SK-N-SH (cell line): ENCODE measurements around the gene MYOG. TPM values are rescaled to one million over a fixed set of nuclear protein-coding genes. Genes with fewer than 3 reads are reported as not detected.

ENCODE experiments used
- CTCF ChIA-PET: fragments of 300-600, 350-600 bp; formaldehyde crosslinking; extraction: SDS; loops from one replicate; lab custom pipeline; 2021; lab: Yijun Ruan, JAX
- POLR2A ChIA-PET: fragments of 350-600 bp; sonication (Branson Sonifier 250); formaldehyde crosslinking; extraction: SDS; loops from one replicate; lab custom pipeline; 2020; ENCODE audit warnings: antibody characterized with exemption, inconsistent platforms; lab: Yijun Ruan, JAX
- DNase-seq: peaks from one replicate; pipeline ENCODE4 v3.0.0; 2012
- H2AFZ ChIP-seq: fragments of 200-600 bp; sonication (generic); 2 replicates; pipeline ENCODE4 v1.8.1; 2016; ENCODE audit warnings: antibody characterized with exemption, mild to moderate bottlenecking, low read depth
- H3F3A ChIP-seq: fragments of 200-600 bp; sonication (generic); replicated peaks from 2 replicates; pipeline ENCODE3; 2016; ENCODE audit warnings: antibody characterized with exemption, mild to moderate bottlenecking; ENCODE audit not compliant: insufficient read depth
- H3K27ac ChIP-seq, 2 experiments: fragments of 200-500 bp in 1 of 2; fragments of 200-600 bp in 1 of 2; sonication (Bioruptor generic) in 1 of 2; sonication (generic), shearing (Covaris generic) in 1 of 2; 2 replicates each; pipeline versions ENCODE4 v1.5.1 to v1.6.1; 2014 to 2016; ENCODE audit warnings: low read depth in 2 of 2, inconsistent platforms in 1 of 2, low read length in 1 of 2, mild to moderate bottlenecking in 1 of 2, mixed read lengths in 1 of 2
- H3K27me3 ChIP-seq: fragments of 200-600 bp; sonication (generic), shearing (Covaris generic); 2 replicates; pipeline ENCODE4 v1.6.1; 2016; ENCODE audit warnings: mixed run types; ENCODE audit not compliant: insufficient read depth
- H3K36me3 ChIP-seq, 2 experiments: fragments of 200-500 bp in 1 of 2; fragments of 200-600 bp in 1 of 2; sonication (Bioruptor generic) in 1 of 2; sonication (generic) in 1 of 2; replicated peaks in 1 of 2; 2 replicates each; pipeline versions ENCODE3 to v1.5.1; 2014 to 2016; ENCODE audit warnings: low read length in 1 of 2, mild to moderate bottlenecking in 1 of 2; ENCODE audit not compliant: insufficient read depth in 2 of 2, control insufficient read depth in 1 of 2
- H3K4me1 ChIP-seq, 2 experiments: fragments of 200-500 bp in 1 of 2; fragments of 200-600 bp in 1 of 2; sonication (Bioruptor generic) in 1 of 2; sonication (generic), shearing (Covaris generic) in 1 of 2; 2 replicates each; pipeline versions ENCODE4 v1.5.1 to v1.6.1; 2014 to 2016; ENCODE audit warnings: low read depth in 1 of 2, low read length in 1 of 2, mixed run types in 1 of 2; ENCODE audit not compliant: insufficient read depth in 2 of 2, control insufficient read depth in 1 of 2
- H3K4me2 ChIP-seq: fragments of 200-600 bp; sonication (generic), shearing (Covaris generic); 2 replicates; pipeline ENCODE4 v1.6.1; 2017; ENCODE audit warnings: mixed run types
- H3K4me3 ChIP-seq, 2 experiments: fragments of 200-500 bp in 1 of 2; fragments of 200-600 bp in 1 of 2; sonication (Bioruptor generic) in 1 of 2; sonication (generic), shearing (Covaris generic) in 1 of 2; 2 replicates each; pipeline versions ENCODE4 v1.5.1 to v1.8.1; 2014 to 2016; ENCODE audit warnings: low read depth in 2 of 2, inconsistent platforms in 1 of 2, low read length in 1 of 2, mild to moderate bottlenecking in 1 of 2, mixed read lengths in 1 of 2, moderate library complexity in 1 of 2
- H3K79me2 ChIP-seq: fragments of 200-600 bp; sonication (generic); 2 replicates; pipeline ENCODE4 v1.8.1; 2017; ENCODE audit warnings: mild to moderate bottlenecking; ENCODE audit not compliant: insufficient read depth
- H3K9ac ChIP-seq: fragments of 200-600 bp; sonication (generic); 2 replicates; pipeline ENCODE4 v1.6.1; 2017; ENCODE audit warnings: mixed run types
- H3K9me2 ChIP-seq: fragments of 200-600 bp; sonication (generic); 2 replicates; pipeline ENCODE4 v1.6.1; 2017; ENCODE audit warnings: mixed run types
- H3K9me3 ChIP-seq: fragments of 200-600 bp; sonication (generic); 2 replicates; pipeline ENCODE4 v1.6.1; 2017; ENCODE audit warnings: mixed run types, mild to moderate bottlenecking, moderate library complexity
- H4K20me1 ChIP-seq: fragments of 200-600 bp; sonication (generic); 2 replicates; pipeline ENCODE4 v1.6.1; 2017; ENCODE audit warnings: mild to moderate bottlenecking, mixed run types; ENCODE audit not compliant: insufficient read depth
- FOXJ3 ChIP-seq: sonication (generic); formaldehyde crosslinking; IDR thresholded peaks from 2 replicates; pipeline ENCODE4 v1.5.1; 2020; ENCODE audit warnings: mild to moderate bottlenecking, missing genetic modification reagents
- NFIC ChIP-seq: IDR thresholded peaks from 2 replicates; pipeline ENCODE4 v1.4.0; 2012; ENCODE audit warnings: borderline replicate concordance
- SIN3A ChIP-seq: IDR thresholded peaks from 2 replicates; pipeline ENCODE4 v1.6.1; 2012; ENCODE audit warnings: low read depth, mild to moderate bottlenecking, low read length, moderate library complexity, borderline replicate concordance
- SMC3 ChIP-seq: IDR thresholded peaks from 2 replicates; pipeline ENCODE4 v1.6.1; 2012; ENCODE audit warnings: low read depth, low read length, improper control_type of control experiment
- TAF1 ChIP-seq: IDR thresholded peaks from 2 replicates; pipeline ENCODE4 v1.6.1; 2012; ENCODE audit warnings: low read depth, mild to moderate bottlenecking, low read length, moderate library complexity, borderline replicate concordance
- WGBS: methylation state at CpG from one replicate; pipeline ENCODE4 v1.1.6; 2017; ENCODE audit warnings: low lambda C conversion rate; 5-methylcytosine and 5-hydroxymethylcytosine counted together
- polyA plus RNA-seq, 3 experiments: library from polyadenylated mRNA; depleted of rRNA; stranded (reverse); fragments of >200 nt; gene quantifications; 2 replicates each; pipeline ENCODE4 v1.2.3, GENCODE V29; 2012
- TF ChIP-seq, protein P1 (sequence below): IDR thresholded peaks from 2 replicates; pipeline ENCODE4 v1.6.1; 2012; ENCODE audit warnings: mild to moderate bottlenecking, low read depth, low read length, moderate library complexity
- TF ChIP-seq, protein P2 (sequence below): fragments of 200-600 bp; sonication (generic); IDR thresholded peaks from 2 replicates; pipeline ENCODE4 v1.6.1; 2017; ENCODE audit warnings: antibody characterized with exemption, mild to moderate bottlenecking, moderate library complexity
- TF ChIP-seq, protein P3 (sequence below): IDR thresholded peaks from 2 replicates; pipeline ENCODE4 v1.4.0; 2012; ENCODE audit warnings: low read depth

MYOG gene
- polyA plus RNA-seq, 1 of the 3 experiments (the other 2 are of a cell fraction) = not detected

DNA sequence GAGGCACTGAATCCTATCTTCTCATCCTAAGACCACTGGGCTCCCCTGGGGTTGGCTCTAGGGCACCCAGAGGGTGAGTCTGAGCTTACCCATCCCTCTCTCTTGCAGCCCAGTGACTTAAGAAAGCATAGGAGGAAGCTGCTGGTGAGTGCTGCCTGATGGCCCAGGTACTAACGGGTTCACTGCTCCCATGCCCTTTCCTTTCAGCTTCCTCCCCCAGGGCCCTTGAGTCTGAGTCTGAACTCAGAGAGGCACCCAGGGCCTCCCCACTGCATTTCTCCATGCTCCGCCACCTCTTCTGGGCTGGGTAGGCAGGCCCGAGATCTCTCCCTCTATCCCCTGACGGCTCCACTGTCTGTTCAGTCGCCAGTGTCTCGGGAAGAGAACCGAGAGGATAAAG, 29.8 kb downstream of the MYOG start:
- no peaks in the 10 kb centered on the region for H3F3A ChIP-seq
- no peaks in the 10 kb centered on the region for H4K20me1 ChIP-seq
- no peak overlapping the region for H3K9ac ChIP-seq
- no peaks in the 10 kb centered on the region for H3K9me3 ChIP-seq
- H3K36me3 ChIP-seq = no peaks in the 10 kb centered on the region
- ChIA-PET CTCF (interaction anchor here (0.7 to 13.2 kb wide), 13 partner anchors 10 to 213 kb away, joined by 3 to 131 read pairs (median 5); no protein-coding TSS in a partner anchor), POLR2A (interaction anchor here (0.7 to 1.3 kb wide), 2 partner anchors 49 to 451 kb away, joined by 3 to 5 read pairs; partner anchors contain the start of gene TMEM183A)
- WGBS = 86% methylated on average over 7 of the region's 7 CpGs
- H3K27ac ChIP-seq = no peak overlapping the region
- H3K79me2 ChIP-seq = no peaks in the 10 kb centered on the region
- H3K27me3 ChIP-seq = no peaks in the 10 kb centered on the region
- H3K4me1 ChIP-seq = peaks cover 0 to 34% of the 10 kb centered on the region in 2 experiments; a peak in 1 of 4 replicates
- no peak for DNase-seq
- H3K4me2 ChIP-seq = no peak overlapping the region
- no peak overlapping the region for H2AFZ ChIP-seq
- H3K9me2 ChIP-seq = no peaks in the 10 kb centered on the region
- TF ChIP-seq, protein P1, sequence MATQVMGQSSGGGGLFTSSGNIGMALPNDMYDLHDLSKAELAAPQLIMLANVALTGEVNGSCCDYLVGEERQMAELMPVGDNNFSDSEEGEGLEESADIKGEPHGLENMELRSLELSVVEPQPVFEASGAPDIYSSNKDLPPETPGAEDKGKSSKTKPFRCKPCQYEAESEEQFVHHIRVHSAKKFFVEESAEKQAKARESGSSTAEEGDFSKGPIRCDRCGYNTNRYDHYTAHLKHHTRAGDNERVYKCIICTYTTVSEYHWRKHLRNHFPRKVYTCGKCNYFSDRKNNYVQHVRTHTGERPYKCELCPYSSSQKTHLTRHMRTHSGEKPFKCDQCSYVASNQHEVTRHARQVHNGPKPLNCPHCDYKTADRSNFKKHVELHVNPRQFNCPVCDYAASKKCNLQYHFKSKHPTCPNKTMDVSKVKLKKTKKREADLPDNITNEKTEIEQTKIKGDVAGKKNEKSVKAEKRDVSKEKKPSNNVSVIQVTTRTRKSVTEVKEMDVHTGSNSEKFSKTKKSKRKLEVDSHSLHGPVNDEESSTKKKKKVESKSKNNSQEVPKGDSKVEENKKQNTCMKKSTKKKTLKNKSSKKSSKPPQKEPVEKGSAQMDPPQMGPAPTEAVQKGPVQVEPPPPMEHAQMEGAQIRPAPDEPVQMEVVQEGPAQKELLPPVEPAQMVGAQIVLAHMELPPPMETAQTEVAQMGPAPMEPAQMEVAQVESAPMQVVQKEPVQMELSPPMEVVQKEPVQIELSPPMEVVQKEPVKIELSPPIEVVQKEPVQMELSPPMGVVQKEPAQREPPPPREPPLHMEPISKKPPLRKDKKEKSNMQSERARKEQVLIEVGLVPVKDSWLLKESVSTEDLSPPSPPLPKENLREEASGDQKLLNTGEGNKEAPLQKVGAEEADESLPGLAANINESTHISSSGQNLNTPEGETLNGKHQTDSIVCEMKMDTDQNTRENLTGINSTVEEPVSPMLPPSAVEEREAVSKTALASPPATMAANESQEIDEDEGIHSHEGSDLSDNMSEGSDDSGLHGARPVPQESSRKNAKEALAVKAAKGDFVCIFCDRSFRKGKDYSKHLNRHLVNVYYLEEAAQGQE = no peak
- TF ChIP-seq TAF1 (no peak), SMC3 (no peak), NFIC (no peak), FOXJ3 (CRISPR knock-in tag) (no peak)
- TF ChIP-seq, protein P2, sequence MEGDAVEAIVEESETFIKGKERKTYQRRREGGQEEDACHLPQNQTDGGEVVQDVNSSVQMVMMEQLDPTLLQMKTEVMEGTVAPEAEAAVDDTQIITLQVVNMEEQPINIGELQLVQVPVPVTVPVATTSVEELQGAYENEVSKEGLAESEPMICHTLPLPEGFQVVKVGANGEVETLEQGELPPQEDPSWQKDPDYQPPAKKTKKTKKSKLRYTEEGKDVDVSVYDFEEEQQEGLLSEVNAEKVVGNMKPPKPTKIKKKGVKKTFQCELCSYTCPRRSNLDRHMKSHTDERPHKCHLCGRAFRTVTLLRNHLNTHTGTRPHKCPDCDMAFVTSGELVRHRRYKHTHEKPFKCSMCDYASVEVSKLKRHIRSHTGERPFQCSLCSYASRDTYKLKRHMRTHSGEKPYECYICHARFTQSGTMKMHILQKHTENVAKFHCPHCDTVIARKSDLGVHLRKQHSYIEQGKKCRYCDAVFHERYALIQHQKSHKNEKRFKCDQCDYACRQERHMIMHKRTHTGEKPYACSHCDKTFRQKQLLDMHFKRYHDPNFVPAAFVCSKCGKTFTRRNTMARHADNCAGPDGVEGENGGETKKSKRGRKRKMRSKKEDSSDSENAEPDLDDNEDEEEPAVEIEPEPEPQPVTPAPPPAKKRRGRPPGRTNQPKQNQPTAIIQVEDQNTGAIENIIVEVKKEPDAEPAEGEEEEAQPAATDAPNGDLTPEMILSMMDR = no peak
- TF ChIP-seq, protein P3, sequence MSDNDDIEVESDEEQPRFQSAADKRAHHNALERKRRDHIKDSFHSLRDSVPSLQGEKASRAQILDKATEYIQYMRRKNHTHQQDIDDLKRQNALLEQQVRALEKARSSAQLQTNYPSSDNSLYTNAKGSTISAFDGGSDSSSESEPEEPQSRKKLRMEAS = no peak
- H3K4me3 ChIP-seq = no peak overlapping the region

DNA sequence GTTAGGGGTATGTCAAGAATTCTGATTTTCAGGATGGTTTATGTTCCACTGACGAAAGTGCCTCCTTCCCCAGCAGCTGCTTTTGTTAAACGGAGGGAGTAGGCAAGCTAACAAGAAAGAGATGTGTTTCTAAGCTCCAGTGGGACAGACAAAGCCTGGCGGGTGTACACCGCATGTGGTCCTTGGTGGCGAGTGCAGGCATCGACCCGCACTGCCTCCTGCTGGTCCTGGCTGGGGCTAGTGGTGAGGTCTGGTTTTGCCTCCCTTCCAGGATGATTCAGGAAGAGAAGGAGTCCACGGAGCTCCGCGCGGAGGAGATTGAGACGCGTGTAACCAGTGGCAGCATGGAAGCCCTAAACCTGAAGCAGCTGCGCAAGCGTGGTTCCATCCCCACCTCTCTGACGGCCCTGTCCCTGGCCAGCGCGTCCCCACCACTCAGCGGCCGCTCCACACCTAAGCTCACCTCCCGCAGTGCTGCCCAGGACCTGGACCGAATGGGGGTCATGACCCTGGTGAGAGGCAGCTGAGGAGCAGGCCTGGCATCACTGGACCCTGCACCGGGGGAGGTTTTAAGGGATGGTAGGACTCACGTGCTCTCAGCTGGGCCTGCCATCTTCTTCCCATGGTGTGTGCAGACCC, 30.5 kb downstream of the MYOG start:
- H4K20me1 ChIP-seq = no peaks in the 10 kb centered on the region
- ChIA-PET POLR2A (interaction anchor here (0.7 to 1.3 kb wide), 2 partner anchors 48 to 452 kb away, joined by 3 to 5 read pairs; partner anchors contain the start of gene TMEM183A), CTCF (interaction anchor here (0.7 to 13.2 kb wide), 14 partner anchors 11 to 212 kb away, joined by 3 to 131 read pairs (median 4); no protein-coding TSS in a partner anchor)
- no peaks in the 10 kb centered on the region for H3K9me3 ChIP-seq
- no peaks in the 10 kb centered on the region for H3F3A ChIP-seq
- H3K36me3 ChIP-seq = no peaks in the 10 kb centered on the region
- H3K4me2 ChIP-seq = no peak overlapping the region
- H3K4me3 ChIP-seq = no peak overlapping the region
- no peaks in the 10 kb centered on the region for H3K9me2 ChIP-seq
- no peak overlapping the region for H3K27ac ChIP-seq
- H3K4me1 ChIP-seq = peaks cover 0 to 34% of the 10 kb centered on the region in 2 experiments; a peak in 1 of 4 replicates
- H3K27me3 ChIP-seq = no peaks in the 10 kb centered on the region
- TF ChIP-seq SIN3A = no peak
- TF ChIP-seq, protein P2 = peak; percentile 14; the same call in 1 of the 2 replicates
- H3K9ac ChIP-seq = no peak overlapping the region
- no peaks in the 10 kb centered on the region for H3K79me2 ChIP-seq
- DNase-seq = no peak
- 93% methylated on average over 19 of the region's 24 CpGs for WGBS
- no peak overlapping the region for H2AFZ ChIP-seq
